ENCODE data around the gene ZIC1.

- TF ChIP-seq POLR2A (IDR thresholded peaks at IDR 0.05; ENCODE audit: low read depth, low read length) (no peak), CTCF (conservative IDR thresholded peaks at IDR 0.05; ENCODE audit: low read depth, low read length) (no peak), MXI1 (IDR thresholded peaks at IDR 0.05; ENCODE audit: borderline replicate concordance, low read depth, low read length) (no peak), CEBPB (IDR thresholded peaks at IDR 0.05; ENCODE audit: low read depth, low read length) (no peak), MAZ (IDR thresholded peaks at IDR 0.05; ENCODE audit: borderline replicate concordance, low read depth, low read length) (no peak)
Measured at GRCh38 chr3:147418808-147419701, 9.9 kb downstream of the ZIC1 start.

Measured in IMR-90 (cell line).